IMR-90 (cell line): ENCODE results near the gene PAK5.

Experiments used
- BHLHE40 ChIP-seq: fragments of 150-350 bp; IDR thresholded peaks from 2 replicates; pipeline ENCODE4 v1.6.1; 2016; ENCODE audit warnings: mild to moderate bottlenecking, low read depth, low read length
- POLR2A ChIP-seq: IDR thresholded peaks from 2 replicates; pipeline ENCODE4 v1.6.1; 2012; ENCODE audit warnings: mild to moderate bottlenecking, low read depth, low read length
- RAD21 ChIP-seq: IDR thresholded peaks from 2 replicates; pipeline ENCODE4 v1.6.1; 2012; ENCODE audit warnings: low read length, improper control_type of control experiment
- TF ChIP-seq, protein P1 (sequence below): conservative IDR thresholded peaks from 2 replicates; pipeline ENCODE4 v1.5.1; 2012; ENCODE audit warnings: mild to moderate bottlenecking, low read depth, low read length, improper control_type of control experiment

DNA sequence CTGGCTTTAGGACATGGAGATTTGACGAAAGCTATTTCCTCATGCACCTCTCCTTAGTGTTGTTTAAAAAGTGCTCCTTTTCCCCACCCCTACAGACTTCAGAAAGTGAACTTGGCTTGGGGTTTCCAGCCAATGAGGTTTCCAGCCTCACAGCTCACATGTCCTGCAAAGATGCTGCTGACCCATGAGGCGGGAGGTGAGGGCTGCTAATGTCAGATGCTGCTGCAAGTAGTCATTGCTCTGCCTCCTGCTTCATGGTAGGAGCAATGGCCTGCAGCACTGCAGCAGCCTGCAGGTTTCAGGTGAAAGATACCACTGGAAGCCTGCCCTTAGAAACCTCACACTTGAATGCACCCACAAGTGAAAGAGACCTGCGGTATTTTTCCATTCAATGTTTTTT, 211.7 kb downstream of the PAK5 start:
- TF ChIP-seq, protein P1, sequence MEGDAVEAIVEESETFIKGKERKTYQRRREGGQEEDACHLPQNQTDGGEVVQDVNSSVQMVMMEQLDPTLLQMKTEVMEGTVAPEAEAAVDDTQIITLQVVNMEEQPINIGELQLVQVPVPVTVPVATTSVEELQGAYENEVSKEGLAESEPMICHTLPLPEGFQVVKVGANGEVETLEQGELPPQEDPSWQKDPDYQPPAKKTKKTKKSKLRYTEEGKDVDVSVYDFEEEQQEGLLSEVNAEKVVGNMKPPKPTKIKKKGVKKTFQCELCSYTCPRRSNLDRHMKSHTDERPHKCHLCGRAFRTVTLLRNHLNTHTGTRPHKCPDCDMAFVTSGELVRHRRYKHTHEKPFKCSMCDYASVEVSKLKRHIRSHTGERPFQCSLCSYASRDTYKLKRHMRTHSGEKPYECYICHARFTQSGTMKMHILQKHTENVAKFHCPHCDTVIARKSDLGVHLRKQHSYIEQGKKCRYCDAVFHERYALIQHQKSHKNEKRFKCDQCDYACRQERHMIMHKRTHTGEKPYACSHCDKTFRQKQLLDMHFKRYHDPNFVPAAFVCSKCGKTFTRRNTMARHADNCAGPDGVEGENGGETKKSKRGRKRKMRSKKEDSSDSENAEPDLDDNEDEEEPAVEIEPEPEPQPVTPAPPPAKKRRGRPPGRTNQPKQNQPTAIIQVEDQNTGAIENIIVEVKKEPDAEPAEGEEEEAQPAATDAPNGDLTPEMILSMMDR: no peak
- no peak for TF ChIP-seq BHLHE40
- TF ChIP-seq POLR2A: no peak
- TF ChIP-seq RAD21: no peak
